ENCODE results near the gene LRCH3.

LRCH3 gene

GRCh38 chr3:197802779-197803459 lies 11.9 kb downstream of the LRCH3 start:
- no peak for TF ChIP-seq POLR2AphosphoS5 (IDR thresholded peaks at IDR 0.05; ENCODE audit: low read depth)
- no peak for TF ChIP-seq GABPA (IDR thresholded peaks at IDR 0.05; ENCODE audit: low read depth)
- TF ChIP-seq SPI1 (IDR thresholded peaks at IDR 0.05; ENCODE audit: borderline replicate concordance, low read depth) = no peak
- TF ChIP-seq CTCF (IDR thresholded peaks at IDR 0.05; ENCODE audit: insufficient read depth, low read length) = no peak
- no peak for TF ChIP-seq REST (IDR thresholded peaks at IDR 0.05; ENCODE audit: insufficient replicate concordance, low read depth)
- no peaks in the 10 kb centered on the region for H3K27me3 ChIP-seq (ENCODE audit: insufficient read depth, poor library complexity, severe bottlenecking)
- no peak for DNase-seq (ENCODE audit: low read depth in 1 of 2, low spot score in 1 of 2)
- no peak overlapping the region for H3K4me3 ChIP-seq (replicated peaks; ENCODE audit: insufficient read depth, low read length)
- no peak overlapping the region for H3K27ac ChIP-seq (replicated peaks)

- H3K27me3 ChIP-seq (ENCODE audit: insufficient read depth, poor library complexity, severe bottlenecking) = no peaks in the 10 kb centered on the region
These were observed 13.5 kb downstream of the LRCH3 start for GRCh38 chr3:197804511-197804910.

More at GRCh38 chr3:197804511-197804910, 13.5 kb downstream of the LRCH3 start:
- no peak for DNase-seq (ENCODE audit: low read depth in 1 of 2, low spot score in 1 of 2)
- TF ChIP-seq SPI1 (IDR thresholded peaks at IDR 0.05; ENCODE audit: borderline replicate concordance, low read depth) (peak; percentile 16; the same call in 1 of the 2 replicates), GABPA (IDR thresholded peaks at IDR 0.05; ENCODE audit: low read depth) (no peak), POLR2AphosphoS5 (IDR thresholded peaks at IDR 0.05; ENCODE audit: low read depth) (no peak), REST (IDR thresholded peaks at IDR 0.05; ENCODE audit: insufficient replicate concordance, low read depth) (no peak), CTCF (IDR thresholded peaks at IDR 0.05; ENCODE audit: insufficient read depth, low read length) (no peak)
- Histone ChIP-seq H3K27ac (replicated peaks) (no peak overlapping the region), H3K4me3 (replicated peaks; ENCODE audit: insufficient read depth, low read length) (no peak overlapping the region)

All from HL-60 (cell line).